ENCODE results near the gene TPM1. TPM values are rescaled to one million over a fixed set of nuclear protein-coding genes. Genes with fewer than 3 reads are reported as not detected.
A peak's percentile ranks its signal among the peaks of the same experiment; 100 is the strongest.
"Not testable (repeated sequence)": the region's sequence is repeated elsewhere in the genome, so short reads cannot be mapped to it uniquely, and the experiment has no call there.

Gene TPM1
- 35.5 TPM for total RNA-seq

GRCh38 chr15:63041974-63042876 lies at the start of gene TPM1:
TSS of gene TPM1 (plus strand) at chr15:63042747. CDS start at chr15:63042830, 83 bp downstream.
- DNase-seq (ENCODE audit: low read depth in 2 of 3, low spot score in 2 of 3): peak in 1 of 3 donors; percentile 41

- DNase-seq (ENCODE audit: low read depth in 2 of 3, low spot score in 2 of 3): no peak
Observed at GRCh38 chr15:62993066-62993465, 49.5 kb upstream of the TPM1 start.

- DNase-seq (ENCODE audit: low read depth in 2 of 3, low spot score in 2 of 3): not testable (repeated sequence)
Observed at GRCh38 chr15:62993632-62994031, 48.9 kb upstream of the TPM1 start.

- no peak for DNase-seq (ENCODE audit: low read depth in 2 of 3, low spot score in 2 of 3)
Observed at GRCh38 chr15:62994439-62994838, 48.1 kb upstream of the TPM1 start.

- DNase-seq (ENCODE audit: low read depth in 2 of 3, low spot score in 2 of 3): no peak
Observed at GRCh38 chr15:62994975-62995681, 47.4 kb upstream of the TPM1 start.

- no peak for DNase-seq (ENCODE audit: low read depth in 2 of 3, low spot score in 2 of 3)
Observed at GRCh38 chr15:62997441-62997840, 45.1 kb upstream of the TPM1 start.

- no peak for DNase-seq (ENCODE audit: low read depth in 2 of 3, low spot score in 2 of 3)
Observed at GRCh38 chr15:62998262-62998890, 44.2 kb upstream of the TPM1 start.

- DNase-seq (ENCODE audit: low read depth in 2 of 3, low spot score in 2 of 3): no peak
Observed at GRCh38 chr15:62999178-62999577, 43.4 kb upstream of the TPM1 start.

- DNase-seq (ENCODE audit: low read depth in 2 of 3, low spot score in 2 of 3): no peak
Observed at GRCh38 chr15:62999923-63000561, 42.5 kb upstream of the TPM1 start.

- DNase-seq (ENCODE audit: low read depth in 2 of 3, low spot score in 2 of 3): no peak
Observed at GRCh38 chr15:63000706-63001105, 41.8 kb upstream of the TPM1 start.

GRCh38 chr15:63004211-63004610 lies 38.3 kb upstream of the TPM1 start:
- no peak for DNase-seq (ENCODE audit: low read depth in 2 of 3, low spot score in 2 of 3)

GRCh38 chr15:63006032-63006878 lies 36.3 kb upstream of the TPM1 start:
- DNase-seq (ENCODE audit: low read depth in 2 of 3, low spot score in 2 of 3): no peak

- no peak for DNase-seq (ENCODE audit: low read depth in 2 of 3, low spot score in 2 of 3)
Observed at GRCh38 chr15:63008333-63009049, 34.1 kb upstream of the TPM1 start.

GRCh38 chr15:63010386-63010785 lies 32.2 kb upstream of the TPM1 start:
- no peak for DNase-seq (ENCODE audit: low read depth in 2 of 3, low spot score in 2 of 3)

GRCh38 chr15:63010920-63011693 lies 31.4 kb upstream of the TPM1 start:
- DNase-seq (ENCODE audit: low read depth in 2 of 3, low spot score in 2 of 3): no peak

GRCh38 chr15:63012444-63012843 lies 30.1 kb upstream of the TPM1 start:
- no peak for DNase-seq (ENCODE audit: low read depth in 2 of 3, low spot score in 2 of 3)

- DNase-seq (ENCODE audit: low read depth in 2 of 3, low spot score in 2 of 3): no peak
Observed at GRCh38 chr15:63013052-63013808, 29.3 kb upstream of the TPM1 start.

- no peak for DNase-seq (ENCODE audit: low read depth in 2 of 3, low spot score in 2 of 3)
Observed at GRCh38 chr15:63014578-63014977, 28.0 kb upstream of the TPM1 start.
